Stimulated activated CD4-positive, alpha-beta T cell treated with anti-CD3 and anti-CD28 coated beads, Interleukin-1b, Interleukin-23, amount 100 ng/mL, for 1 hour (primary cell): ENCODE results near the gene TMSB15A.
"Not testable (repeated sequence)": the region's sequence is repeated elsewhere in the genome, so short reads cannot be mapped to it uniquely, and the experiment has no call there.

Source experiments
- DNase-seq, 2 donors: peaks; one replicate each; pipeline ENCODE4 v3.0.0-alpha.2; 2020; ENCODE audit warnings: low read depth in 2 of 2

Gene TMSB15A

GRCh38 chrX:102515975-102516941, at the start of gene TMSB15A:
TMSB15A (minus strand) TSS chrX:102516739.
- DNase-seq = peak in 1 of 2 donors; percentile 31

GRCh38 chrX:102560423-102561068, 44.0 kb upstream of the TMSB15A start:
- no peak for DNase-seq

GRCh38 chrX:102558607-102559006, 42.1 kb upstream of the TMSB15A start:
- no peak for DNase-seq

- DNase-seq = no peak
Measured at GRCh38 chrX:102548231-102548630, 31.7 kb upstream of the TMSB15A start.

- DNase-seq = no peak
Measured at GRCh38 chrX:102546828-102547493, 30.4 kb upstream of the TMSB15A start.

- DNase-seq = not testable (repeated sequence)
Measured at GRCh38 chrX:102546175-102546574, 29.6 kb upstream of the TMSB15A start.

GRCh38 chrX:102535958-102536357, 19.4 kb upstream of the TMSB15A start:
- DNase-seq = no peak

- DNase-seq = no peak
Measured at GRCh38 chrX:102517326-102517725, 787 bp upstream of the TMSB15A start.

GRCh38 chrX:102514536-102514935, 2.0 kb downstream of the TMSB15A start:
- DNase-seq = no peak

- DNase-seq = no peak
Measured at GRCh38 chrX:102498732-102499131, 17.8 kb downstream of the TMSB15A start.

- no peak for DNase-seq
Measured at GRCh38 chrX:102491766-102492165, 24.8 kb downstream of the TMSB15A start.

GRCh38 chrX:102478765-102479164, 37.8 kb downstream of the TMSB15A start:
- DNase-seq = not testable (repeated sequence)

- DNase-seq = not testable (repeated sequence)
Measured at GRCh38 chrX:102471762-102472220, 44.7 kb downstream of the TMSB15A start, which contains the start of gene TCP11X2. TCP11X2 (minus strand) TSS chrX:102471812.

- not testable (repeated sequence) for DNase-seq
Measured at GRCh38 chrX:102470215-102470614, 46.3 kb downstream of the TMSB15A start.
